Measurements from ENCODE around the gene PPM1F.

Gene PPM1F, protein sequence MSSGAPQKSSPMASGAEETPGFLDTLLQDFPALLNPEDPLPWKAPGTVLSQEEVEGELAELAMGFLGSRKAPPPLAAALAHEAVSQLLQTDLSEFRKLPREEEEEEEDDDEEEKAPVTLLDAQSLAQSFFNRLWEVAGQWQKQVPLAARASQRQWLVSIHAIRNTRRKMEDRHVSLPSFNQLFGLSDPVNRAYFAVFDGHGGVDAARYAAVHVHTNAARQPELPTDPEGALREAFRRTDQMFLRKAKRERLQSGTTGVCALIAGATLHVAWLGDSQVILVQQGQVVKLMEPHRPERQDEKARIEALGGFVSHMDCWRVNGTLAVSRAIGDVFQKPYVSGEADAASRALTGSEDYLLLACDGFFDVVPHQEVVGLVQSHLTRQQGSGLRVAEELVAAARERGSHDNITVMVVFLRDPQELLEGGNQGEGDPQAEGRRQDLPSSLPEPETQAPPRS

DNA sequence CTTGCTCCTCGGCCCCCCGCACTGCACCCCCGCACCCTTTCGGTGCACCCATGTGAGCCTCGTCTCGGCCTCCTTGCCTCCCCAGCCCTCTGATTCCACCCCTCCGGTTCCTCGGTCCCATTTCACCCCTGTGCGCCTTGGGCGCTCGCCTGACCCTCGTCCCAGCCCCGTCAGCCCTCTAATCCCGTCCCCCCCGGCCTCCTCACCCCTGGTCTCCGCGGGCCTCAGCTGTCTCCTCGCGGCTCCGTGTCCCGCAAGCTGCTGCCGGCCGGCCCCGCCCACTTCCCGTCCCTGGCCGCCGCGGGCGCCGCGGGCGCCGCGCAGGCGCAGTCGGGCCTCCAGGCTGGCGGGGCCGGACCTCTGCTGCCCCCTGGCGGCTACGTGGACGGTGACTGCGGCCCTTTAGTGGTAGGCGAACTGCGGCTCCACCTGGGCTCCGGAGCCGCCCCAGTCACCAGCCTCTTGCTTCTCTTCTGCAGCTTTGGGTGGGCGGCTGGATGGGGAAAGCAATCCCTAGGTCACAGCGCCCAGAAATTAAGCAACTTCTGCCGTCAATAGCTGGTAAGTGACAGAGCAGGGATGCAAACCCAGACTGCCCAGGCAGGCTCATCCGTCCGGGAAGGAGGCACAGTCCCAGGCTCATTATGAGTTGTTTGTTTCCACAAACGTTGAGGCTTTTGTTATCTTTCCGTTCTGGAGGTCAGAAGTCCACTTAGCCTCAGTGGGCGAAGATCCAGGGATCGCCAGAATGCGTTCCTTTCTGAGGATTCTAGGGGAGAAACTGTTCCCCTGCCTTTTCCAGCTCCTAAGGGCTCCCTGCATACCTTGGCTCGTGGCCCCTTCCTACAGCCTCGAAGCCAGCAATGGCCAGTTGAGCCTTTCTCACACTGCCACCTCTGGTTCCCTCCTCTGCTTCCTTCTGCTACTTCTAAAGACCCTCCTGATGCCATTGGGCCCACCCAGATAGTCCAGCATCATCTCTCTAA is at the start of gene PPM1F:
PPM1F (minus strand) TSS at position 263 of the 986 bp plus-strand sequence. CDS start 6,800 bp downstream, outside the sequence.
- peak; percentile 98 for DNase-seq (ENCODE audit: low spot score)
- in situ Hi-C loops (cut with MboI; ENCODE audit: low pct_unique_long_range_greater_than_20kb, low sequenced_read_pairs, unreplicated experiment): no loop called here
- TF ChIP-seq, protein P1, sequence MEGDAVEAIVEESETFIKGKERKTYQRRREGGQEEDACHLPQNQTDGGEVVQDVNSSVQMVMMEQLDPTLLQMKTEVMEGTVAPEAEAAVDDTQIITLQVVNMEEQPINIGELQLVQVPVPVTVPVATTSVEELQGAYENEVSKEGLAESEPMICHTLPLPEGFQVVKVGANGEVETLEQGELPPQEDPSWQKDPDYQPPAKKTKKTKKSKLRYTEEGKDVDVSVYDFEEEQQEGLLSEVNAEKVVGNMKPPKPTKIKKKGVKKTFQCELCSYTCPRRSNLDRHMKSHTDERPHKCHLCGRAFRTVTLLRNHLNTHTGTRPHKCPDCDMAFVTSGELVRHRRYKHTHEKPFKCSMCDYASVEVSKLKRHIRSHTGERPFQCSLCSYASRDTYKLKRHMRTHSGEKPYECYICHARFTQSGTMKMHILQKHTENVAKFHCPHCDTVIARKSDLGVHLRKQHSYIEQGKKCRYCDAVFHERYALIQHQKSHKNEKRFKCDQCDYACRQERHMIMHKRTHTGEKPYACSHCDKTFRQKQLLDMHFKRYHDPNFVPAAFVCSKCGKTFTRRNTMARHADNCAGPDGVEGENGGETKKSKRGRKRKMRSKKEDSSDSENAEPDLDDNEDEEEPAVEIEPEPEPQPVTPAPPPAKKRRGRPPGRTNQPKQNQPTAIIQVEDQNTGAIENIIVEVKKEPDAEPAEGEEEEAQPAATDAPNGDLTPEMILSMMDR (IDR thresholded peaks at IDR 0.05; ENCODE audit: extremely low read depth, insufficient read depth, missing control alignments): peak; percentile 96

DNA sequence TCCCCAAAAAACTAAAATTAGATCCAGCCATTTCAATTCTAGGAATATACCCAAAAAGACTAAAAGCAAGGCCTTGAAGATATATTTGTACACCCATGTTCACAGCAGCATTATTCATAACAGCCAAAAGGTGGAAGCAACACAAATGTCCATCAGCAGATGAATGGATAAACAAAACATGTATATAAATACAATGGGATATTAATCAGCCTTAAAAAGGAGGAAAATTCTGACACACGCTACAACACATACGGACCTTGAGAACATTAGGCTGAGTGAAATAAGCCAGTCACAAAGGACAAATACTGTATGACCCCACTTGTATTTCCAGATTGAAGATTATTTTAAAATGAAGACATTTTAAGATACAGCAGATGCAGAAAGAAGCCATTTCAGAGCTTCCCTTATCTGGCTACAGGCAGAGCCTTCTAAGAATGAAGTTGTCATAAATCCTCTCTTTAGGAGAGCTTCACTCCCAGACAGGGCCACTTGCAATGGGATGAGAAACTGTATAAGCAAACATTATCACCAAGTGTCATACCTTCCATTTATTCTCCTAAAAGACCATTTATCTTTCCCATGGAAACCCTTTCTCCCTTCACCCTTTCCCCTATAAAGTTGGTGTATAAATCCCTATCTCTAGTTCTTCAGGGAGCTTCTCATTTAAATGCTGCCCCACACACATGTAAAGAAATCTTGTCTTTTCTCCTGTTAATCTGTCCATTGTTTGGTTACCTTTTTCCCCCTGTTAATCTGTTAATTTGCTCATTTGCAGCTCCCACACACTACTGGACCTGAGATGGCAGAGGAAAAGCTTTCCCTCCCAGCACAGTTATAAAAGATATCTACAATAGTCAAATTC is 49.2 kb upstream of the PPM1F start:
- in situ Hi-C loops (cut with MboI; ENCODE audit: low pct_unique_long_range_greater_than_20kb, low sequenced_read_pairs, unreplicated experiment): no loop called here
- TF ChIP-seq, protein P1 (IDR thresholded peaks at IDR 0.05; ENCODE audit: extremely low read depth, insufficient read depth, missing control alignments): no peak

DNA sequence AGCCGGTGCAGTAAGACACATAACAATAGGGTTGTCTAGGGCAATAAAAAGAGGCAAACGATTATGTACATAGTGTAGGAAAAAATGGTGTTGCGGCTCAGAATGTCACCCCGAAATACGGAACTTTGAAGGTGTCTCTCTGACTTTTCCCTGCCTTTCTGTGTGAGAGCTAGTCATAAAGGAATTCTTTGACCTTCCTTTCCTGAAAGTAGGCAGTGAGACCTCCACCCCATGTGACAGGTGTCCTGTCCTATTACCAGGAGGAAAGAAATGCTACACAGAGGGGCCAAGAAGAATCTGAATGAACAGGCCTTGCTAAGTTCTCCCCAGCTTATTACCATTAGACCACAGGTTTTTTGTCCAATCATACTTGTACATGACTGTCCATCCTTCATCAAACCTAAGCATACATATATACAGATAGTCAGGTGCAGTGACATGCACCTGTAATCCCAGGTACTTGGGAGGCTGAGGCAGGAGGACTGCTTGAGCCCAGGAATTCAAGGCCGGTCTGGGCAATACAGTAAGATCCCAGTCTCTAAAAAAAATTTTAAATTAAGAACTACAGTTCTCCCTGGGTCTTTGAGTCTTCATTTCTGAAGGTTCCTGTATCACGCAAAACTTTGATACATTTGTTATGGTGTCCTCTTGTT is 46.1 kb upstream of the PPM1F start:
- no peak for DNase-seq (ENCODE audit: low spot score)
- in situ Hi-C loops (cut with MboI; ENCODE audit: low pct_unique_long_range_greater_than_20kb, low sequenced_read_pairs, unreplicated experiment): no loop called here
- TF ChIP-seq, protein P1 (IDR thresholded peaks at IDR 0.05; ENCODE audit: extremely low read depth, insufficient read depth, missing control alignments): no peak

More for the DNA sequence above, 49.2 kb upstream of the PPM1F start:
- DNase-seq (ENCODE audit: low spot score): no peak

DNA sequence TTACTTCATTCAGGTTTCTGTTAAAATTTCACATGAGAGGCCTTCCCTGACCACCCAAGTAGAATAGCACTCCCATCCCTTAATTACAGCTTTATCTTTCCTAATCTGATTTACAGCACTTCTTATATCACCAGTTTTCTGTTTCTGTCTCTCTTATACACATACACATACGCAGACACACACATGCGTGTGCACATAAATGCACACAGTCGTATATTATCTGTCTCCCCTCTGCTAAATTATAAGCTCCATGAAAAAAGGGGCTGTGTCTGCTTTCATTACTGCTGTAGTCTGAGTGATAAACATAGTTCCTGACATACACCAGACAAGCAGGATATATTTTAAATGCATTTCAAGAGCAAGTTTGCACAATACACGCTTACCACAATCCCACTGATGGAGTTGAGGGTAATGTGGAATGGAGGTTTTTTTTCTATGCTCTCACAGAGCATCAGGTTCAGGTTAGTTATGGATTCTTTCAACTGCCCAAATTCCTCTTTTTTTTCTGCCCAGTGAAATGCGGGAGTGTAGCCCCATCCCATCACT is 43.6 kb upstream of the PPM1F start:
- TF ChIP-seq, protein P1 (IDR thresholded peaks at IDR 0.05; ENCODE audit: extremely low read depth, insufficient read depth, missing control alignments): no peak
- in situ Hi-C loops (cut with MboI; ENCODE audit: low pct_unique_long_range_greater_than_20kb, low sequenced_read_pairs, unreplicated experiment): no loop called here
- no peak for DNase-seq (ENCODE audit: low spot score)

DNA sequence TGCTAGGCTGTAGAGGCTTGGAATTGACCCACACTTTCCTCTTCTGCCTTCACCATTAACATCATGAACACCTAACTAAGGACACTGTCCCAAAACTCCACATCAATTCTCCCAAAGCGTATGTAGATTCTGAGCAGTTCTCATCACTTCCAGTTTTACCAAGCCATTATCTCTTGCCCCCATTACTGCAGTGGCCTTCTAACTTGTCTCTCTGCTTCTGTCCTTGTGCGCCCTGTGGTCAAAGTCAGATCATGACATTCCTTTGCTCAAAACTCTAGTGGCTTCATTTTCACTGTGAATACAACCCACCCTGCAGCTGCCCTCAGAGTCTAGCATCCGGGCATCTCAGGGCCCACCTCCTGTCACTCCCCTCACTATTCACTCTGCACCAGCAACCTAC is 43.0 kb upstream of the PPM1F start:
- no peak for DNase-seq (ENCODE audit: low spot score)
- TF ChIP-seq, protein P1 (IDR thresholded peaks at IDR 0.05; ENCODE audit: extremely low read depth, insufficient read depth, missing control alignments): no peak
- in situ Hi-C loops (cut with MboI; ENCODE audit: low pct_unique_long_range_greater_than_20kb, low sequenced_read_pairs, unreplicated experiment): no loop called here
